ENCODE data around the gene KIAA1586. TPM values are rescaled to one million over a fixed set of nuclear protein-coding genes. Genes with fewer than 3 reads are reported as not detected.

KIAA1586 gene
- total and polyA plus RNA-seq, 9 donors, result 6.4 to 34.4 (median 20.0) TPM

- intact Hi-C loops (cut with DNase I), result no loop called here
- Histone ChIP-seq H3K4me1 (ENCODE audit: insufficient read depth) (no peaks in the 10 kb centered on the region), H3K27ac (no peak overlapping the region), H3K4me3 (no peak overlapping the region), H3K36me3 (no peaks in the 10 kb centered on the region), H3K27me3 (no peaks in the 10 kb centered on the region), H3K9me3 (no peaks in the 10 kb centered on the region)
- no peak for DNase-seq
- WGBS, 3 donors, result 38 to 62% (median 44%) methylated on average over 5 of the region's 5 CpGs
- TF ChIP-seq POLR2A (IDR thresholded peaks at IDR 0.05), result no peak
- no peak for TF ChIP-seq EP300 (IDR thresholded peaks at IDR 0.05)
- no peak for TF ChIP-seq CTCF (IDR thresholded peaks at IDR 0.05)
Observed at GRCh38 chr6:57048577-57048976, 2.1 kb downstream of the KIAA1586 start.

DNA sequence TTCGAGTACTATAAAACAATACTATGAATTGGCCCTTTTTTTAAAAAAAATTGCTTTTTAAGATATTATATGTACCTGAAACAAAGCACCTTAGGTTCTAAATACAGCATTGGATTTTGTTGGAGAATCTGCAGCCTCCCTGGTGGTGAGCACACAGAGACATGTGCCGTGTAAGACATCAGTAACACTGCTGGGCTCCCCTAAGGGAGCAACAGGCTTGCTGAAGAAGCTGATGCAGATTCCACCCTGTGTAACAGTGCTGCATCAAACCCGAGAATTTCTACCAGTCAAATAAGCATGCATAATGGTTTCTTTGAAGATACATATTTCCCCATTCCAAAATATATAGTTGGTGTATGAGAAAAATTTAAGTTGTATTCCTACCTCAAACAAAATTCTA lies 17.4 kb downstream of the KIAA1586 start:
- H3K4me3 ChIP-seq, result no peak overlapping the region
- no peaks in the 10 kb centered on the region for H3K27me3 ChIP-seq
- no peaks in the 10 kb centered on the region for H3K4me1 ChIP-seq (ENCODE audit: insufficient read depth)
- TF ChIP-seq POLR2A (IDR thresholded peaks at IDR 0.05) (no peak), EP300 (IDR thresholded peaks at IDR 0.05) (no peak), CTCF (IDR thresholded peaks at IDR 0.05) (no peak)
- H3K9me3 ChIP-seq, result no peaks in the 10 kb centered on the region
- no peak for DNase-seq
- 81 to 87% (median 84%) methylated on average over 3 of the region's 3 CpGs for WGBS, 3 donors
- intact Hi-C loops (cut with DNase I), result no loop called here
- no peaks in the 10 kb centered on the region for H3K36me3 ChIP-seq
- no peak overlapping the region for H3K27ac ChIP-seq

DNA sequence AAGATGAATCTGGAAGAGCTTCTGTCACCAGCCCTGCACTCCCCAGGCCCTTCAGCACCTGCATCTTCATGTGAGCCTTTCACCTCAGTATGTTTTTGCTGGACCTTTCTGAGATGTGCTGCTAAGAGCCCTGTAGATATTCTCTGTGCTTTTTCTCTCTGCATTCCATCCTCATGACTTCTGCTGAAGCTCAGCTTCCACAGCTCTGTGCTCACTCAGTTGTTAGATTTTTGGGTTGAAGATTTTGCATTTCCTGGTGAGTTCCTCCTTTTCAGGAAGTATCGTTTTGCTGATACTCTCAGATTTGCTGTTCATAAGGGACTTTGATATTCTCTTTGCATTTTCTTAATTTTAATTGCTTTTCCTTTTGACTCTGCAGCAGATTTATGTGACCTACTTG lies 18.3 kb downstream of the KIAA1586 start:
- 71 to 88% (median 82%) methylated on average over 1 of the region's 1 CpG for WGBS, 3 donors
- Histone ChIP-seq H3K27me3 (no peaks in the 10 kb centered on the region), H3K4me3 (no peak overlapping the region), H3K27ac (no peak overlapping the region), H3K36me3 (no peaks in the 10 kb centered on the region), H3K4me1 (ENCODE audit: insufficient read depth) (no peaks in the 10 kb centered on the region), H3K9me3 (no peaks in the 10 kb centered on the region)
- no peak for TF ChIP-seq POLR2A (IDR thresholded peaks at IDR 0.05)
- no peak for TF ChIP-seq CTCF (IDR thresholded peaks at IDR 0.05)
- no peak for TF ChIP-seq EP300 (IDR thresholded peaks at IDR 0.05)
- no peak for DNase-seq
- intact Hi-C loops (cut with DNase I), result no loop called here

- H3K9me3 ChIP-seq, result no peaks in the 10 kb centered on the region
- H3K36me3 ChIP-seq, result no peaks in the 10 kb centered on the region
- H3K4me3 ChIP-seq, result no peak overlapping the region
- H3K27ac ChIP-seq, result no peak overlapping the region
- no peak for TF ChIP-seq CTCF (IDR thresholded peaks at IDR 0.05)
- no peak for TF ChIP-seq EP300 (IDR thresholded peaks at IDR 0.05)
- TF ChIP-seq POLR2A (IDR thresholded peaks at IDR 0.05), result no peak
- no peaks in the 10 kb centered on the region for H3K4me1 ChIP-seq (ENCODE audit: insufficient read depth)
- DNase-seq, result no peak
- intact Hi-C loops (cut with DNase I), result no loop called here
- H3K27me3 ChIP-seq, result no peaks in the 10 kb centered on the region
- 92 to 100% (median 96%) methylated on average over 1 of the region's 1 CpG for WGBS, 3 donors
Observed at GRCh38 chr6:57068061-57068460, 21.6 kb downstream of the KIAA1586 start.

DNA sequence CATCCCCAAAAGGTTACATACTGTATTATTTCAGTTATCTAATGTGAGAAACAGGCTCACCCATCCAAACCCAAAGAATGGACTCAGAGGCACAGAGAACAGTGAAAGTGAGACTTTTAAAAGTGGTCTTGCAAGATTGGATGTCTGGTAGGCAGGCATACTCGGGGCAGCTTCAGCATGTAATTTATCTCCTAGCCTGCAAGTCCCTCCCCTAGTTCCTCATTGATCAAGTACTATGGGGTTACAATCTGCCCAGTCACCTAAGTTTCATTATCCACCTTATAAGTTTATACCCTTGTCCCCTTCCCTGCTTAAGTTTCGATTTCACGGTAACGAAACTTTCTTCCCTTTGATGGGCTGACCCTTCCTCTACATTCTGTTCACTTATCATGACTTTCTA lies 22.7 kb downstream of the KIAA1586 start:
- intact Hi-C loops (cut with DNase I), result no loop called here
- WGBS, 3 donors, result 83 to 89% (median 83%) methylated on average over 4 of the region's 4 CpGs
- DNase-seq, result no peak
- Histone ChIP-seq H3K9me3 (no peaks in the 10 kb centered on the region), H3K4me1 (ENCODE audit: insufficient read depth) (no peaks in the 10 kb centered on the region), H3K27me3 (no peaks in the 10 kb centered on the region), H3K36me3 (no peaks in the 10 kb centered on the region), H3K4me3 (no peak overlapping the region), H3K27ac (no peak overlapping the region)
- TF ChIP-seq CTCF (IDR thresholded peaks at IDR 0.05), result no peak
